ENCODE measurements around the gene PLIN5. TPM values are rescaled to one million over a fixed set of nuclear protein-coding genes. Genes with fewer than 3 reads are reported as not detected.

PLIN5 gene
- total RNA-seq, 3 donors from 2014 or later = 10.4 to 26.2 (median 15.4) TPM

GRCh38 chr19:4536798-4537197, 1.8 kb upstream of the PLIN5 start:
- no peaks in the 10 kb centered on the region for H3K4me1 ChIP-seq
- H3K36me3 ChIP-seq = no peaks in the 10 kb centered on the region
- peak overlapping the region in 1 of 2 donors; percentile 2 for H3K27ac ChIP-seq
- TF ChIP-seq POLR2AphosphoS5 (IDR thresholded peaks at IDR 0.05) (no peak), CTCF (IDR thresholded peaks at IDR 0.05) (no peak), POLR2A (IDR thresholded peaks at IDR 0.05) (no peak)
- intact Hi-C loops (cut with DNase I; ENCODE audit: low total_unique reads) = no loop called here
- H3K27me3 ChIP-seq = peaks cover 0 to 4% of the 10 kb centered on the region in 2 donors
- no peak overlapping the region for H3K4me3 ChIP-seq
- H3K9me3 ChIP-seq = no peaks in the 10 kb centered on the region
- DNase-seq (ENCODE audit: low spot score in 2 of 2) = no peak

GRCh38 chr19:4533835-4534424, 1.1 kb downstream of the PLIN5 start:
- TF ChIP-seq POLR2AphosphoS5 (IDR thresholded peaks at IDR 0.05) = no peak
- TF ChIP-seq CTCF (IDR thresholded peaks at IDR 0.05) = no peak
- no peak for TF ChIP-seq POLR2A (IDR thresholded peaks at IDR 0.05)
- no peak for DNase-seq (ENCODE audit: low spot score in 2 of 2)
- Histone ChIP-seq H3K27ac (no peak overlapping the region), H3K9me3 (no peaks in the 10 kb centered on the region), H3K27me3 (peaks cover 0 to 4% of the 10 kb centered on the region in 2 donors), H3K36me3 (no peaks in the 10 kb centered on the region), H3K4me1 (no peaks in the 10 kb centered on the region), H3K4me3 (no peak overlapping the region)
- intact Hi-C loops (cut with DNase I; ENCODE audit: low total_unique reads) = no loop called here

GRCh38 chr19:4533334-4533733, 1.7 kb downstream of the PLIN5 start:
- no peak for TF ChIP-seq POLR2A (IDR thresholded peaks at IDR 0.05)
- TF ChIP-seq POLR2AphosphoS5 (IDR thresholded peaks at IDR 0.05) = no peak
- TF ChIP-seq CTCF (IDR thresholded peaks at IDR 0.05) = no peak
- H3K27ac ChIP-seq = no peak overlapping the region
- intact Hi-C loops (cut with DNase I; ENCODE audit: low total_unique reads) = no loop called here
- H3K36me3 ChIP-seq = no peaks in the 10 kb centered on the region
- DNase-seq (ENCODE audit: low spot score in 2 of 2) = no peak
- H3K4me3 ChIP-seq = no peak overlapping the region
- H3K9me3 ChIP-seq = no peaks in the 10 kb centered on the region
- H3K4me1 ChIP-seq = no peaks in the 10 kb centered on the region
- peaks cover 0 to 2% of the 10 kb centered on the region in 2 donors for H3K27me3 ChIP-seq

- Histone ChIP-seq H3K36me3 (no peaks in the 10 kb centered on the region), H3K9me3 (no peaks in the 10 kb centered on the region), H3K27me3 (no peaks in the 10 kb centered on the region), H3K27ac (no peak overlapping the region), H3K4me1 (no peaks in the 10 kb centered on the region), H3K4me3 (no peak overlapping the region)
- intact Hi-C loops (cut with DNase I; ENCODE audit: low total_unique reads) = no loop called here
- TF ChIP-seq POLR2A (IDR thresholded peaks at IDR 0.05) = no peak
- TF ChIP-seq POLR2AphosphoS5 (IDR thresholded peaks at IDR 0.05) = no peak
- TF ChIP-seq CTCF (IDR thresholded peaks at IDR 0.05) = no peak
- DNase-seq (ENCODE audit: low spot score in 2 of 2) = no peak
These were observed 3.4 kb downstream of the PLIN5 start for GRCh38 chr19:4531562-4532165.

- Histone ChIP-seq H3K4me3 (no peak overlapping the region), H3K27ac (no peak overlapping the region), H3K4me1 (no peaks in the 10 kb centered on the region), H3K9me3 (no peaks in the 10 kb centered on the region), H3K27me3 (no peaks in the 10 kb centered on the region), H3K36me3 (no peaks in the 10 kb centered on the region)
- no peak for DNase-seq (ENCODE audit: low spot score in 2 of 2)
- TF ChIP-seq CTCF (IDR thresholded peaks at IDR 0.05) = no peak
- no peak for TF ChIP-seq POLR2A (IDR thresholded peaks at IDR 0.05)
- no peak for TF ChIP-seq POLR2AphosphoS5 (IDR thresholded peaks at IDR 0.05)
- intact Hi-C loops (cut with DNase I; ENCODE audit: low total_unique reads) = no loop called here
These were observed 5.0 kb downstream of the PLIN5 start for GRCh38 chr19:4529924-4530522.

Measured in breast epithelium (tissue), 4 donors.